Skeletal muscle satellite cell (primary cell): ENCODE data around the gene ASXL1.

Experiments used
- H3K27me3 ChIP-seq: 2 replicates; pipeline ENCODE4 v1.7.0; 2013; ENCODE audit warnings: low read length; ENCODE audit not compliant: control insufficient read depth, insufficient read depth
- H3K36me3 ChIP-seq: 2 replicates; pipeline ENCODE4 v1.7.0; 2013; ENCODE audit warnings: mild to moderate bottlenecking, control low read depth, low read length; ENCODE audit not compliant: insufficient read depth
- H3K4me1 ChIP-seq: 2 replicates; pipeline ENCODE4 v1.7.0; 2013; ENCODE audit warnings: low read length; ENCODE audit not compliant: control insufficient read depth, insufficient read depth
- H3K4me2 ChIP-seq: 2 replicates; pipeline ENCODE4 v1.7.0; 2013; ENCODE audit warnings: mild to moderate bottlenecking, low read length
- H3K4me3 ChIP-seq: 2 replicates; pipeline ENCODE4 v1.7.0; 2013; ENCODE audit warnings: low read length
- H3K9ac ChIP-seq: 2 replicates; pipeline ENCODE4 v1.7.0; 2013; ENCODE audit warnings: mild to moderate bottlenecking, low read depth, low read length, moderate library complexity
- H3K9me3 ChIP-seq: replicated peaks from 2 replicates; pipeline ENCODE4 v1.7.0; 2013; ENCODE audit warnings: mild to moderate bottlenecking, control low read depth, low read length

The ASXL1 gene

GRCh38 chr20:32452776-32453466 is 94.8 kb downstream of the ASXL1 start:
- Histone ChIP-seq H3K9ac (no peak overlapping the region), H3K4me3 (no peak overlapping the region), H3K4me2 (no peak overlapping the region), H3K4me1 (peaks cover 9% of the 10 kb centered on the region), H3K9me3 (no peaks in the 10 kb centered on the region), H3K27me3 (no peaks in the 10 kb centered on the region), H3K36me3 (peaks cover 13% of the 10 kb centered on the region)

DNA sequence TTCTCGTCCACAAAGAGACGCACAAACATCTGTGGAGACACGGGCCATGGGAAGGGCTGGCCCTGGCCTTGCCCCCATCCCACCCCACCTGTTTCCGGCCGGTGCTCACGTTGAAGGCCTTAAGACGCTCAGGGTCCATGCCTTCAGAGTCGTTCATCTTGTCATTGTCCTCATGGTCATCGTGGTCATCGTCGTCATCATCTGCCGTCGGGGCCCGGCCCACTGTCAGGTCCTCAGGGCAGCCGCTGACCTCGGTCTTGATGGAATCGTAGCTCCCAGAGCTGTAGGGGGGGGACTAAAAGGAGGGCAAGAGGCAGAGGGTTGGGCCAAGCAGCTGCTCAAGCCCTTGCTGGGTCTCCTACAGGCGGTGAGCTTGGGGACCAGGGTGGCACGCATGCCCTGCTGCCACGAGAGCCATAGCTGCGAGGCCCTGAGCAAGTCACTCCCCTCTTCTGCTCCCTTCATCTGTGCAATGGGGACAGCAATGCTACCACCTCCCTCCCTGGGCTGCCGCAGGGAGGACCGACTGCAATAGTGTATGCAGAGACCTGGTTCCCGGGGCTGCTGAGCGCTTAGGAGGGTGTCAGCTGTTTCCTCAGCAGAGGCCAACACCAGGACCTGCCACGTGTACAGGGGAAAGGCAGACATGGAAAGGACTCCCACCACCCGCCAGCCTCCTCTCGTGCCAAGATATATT is 95.5 kb downstream of the ASXL1 start:
- peaks cover 9% of the 10 kb centered on the region for H3K4me1 ChIP-seq
- H3K36me3 ChIP-seq = peaks cover 13% of the 10 kb centered on the region
- no peak overlapping the region for H3K9ac ChIP-seq
- no peak overlapping the region for H3K4me3 ChIP-seq
- H3K4me2 ChIP-seq = no peak overlapping the region
- H3K27me3 ChIP-seq = no peaks in the 10 kb centered on the region
- no peaks in the 10 kb centered on the region for H3K9me3 ChIP-seq

DNA sequence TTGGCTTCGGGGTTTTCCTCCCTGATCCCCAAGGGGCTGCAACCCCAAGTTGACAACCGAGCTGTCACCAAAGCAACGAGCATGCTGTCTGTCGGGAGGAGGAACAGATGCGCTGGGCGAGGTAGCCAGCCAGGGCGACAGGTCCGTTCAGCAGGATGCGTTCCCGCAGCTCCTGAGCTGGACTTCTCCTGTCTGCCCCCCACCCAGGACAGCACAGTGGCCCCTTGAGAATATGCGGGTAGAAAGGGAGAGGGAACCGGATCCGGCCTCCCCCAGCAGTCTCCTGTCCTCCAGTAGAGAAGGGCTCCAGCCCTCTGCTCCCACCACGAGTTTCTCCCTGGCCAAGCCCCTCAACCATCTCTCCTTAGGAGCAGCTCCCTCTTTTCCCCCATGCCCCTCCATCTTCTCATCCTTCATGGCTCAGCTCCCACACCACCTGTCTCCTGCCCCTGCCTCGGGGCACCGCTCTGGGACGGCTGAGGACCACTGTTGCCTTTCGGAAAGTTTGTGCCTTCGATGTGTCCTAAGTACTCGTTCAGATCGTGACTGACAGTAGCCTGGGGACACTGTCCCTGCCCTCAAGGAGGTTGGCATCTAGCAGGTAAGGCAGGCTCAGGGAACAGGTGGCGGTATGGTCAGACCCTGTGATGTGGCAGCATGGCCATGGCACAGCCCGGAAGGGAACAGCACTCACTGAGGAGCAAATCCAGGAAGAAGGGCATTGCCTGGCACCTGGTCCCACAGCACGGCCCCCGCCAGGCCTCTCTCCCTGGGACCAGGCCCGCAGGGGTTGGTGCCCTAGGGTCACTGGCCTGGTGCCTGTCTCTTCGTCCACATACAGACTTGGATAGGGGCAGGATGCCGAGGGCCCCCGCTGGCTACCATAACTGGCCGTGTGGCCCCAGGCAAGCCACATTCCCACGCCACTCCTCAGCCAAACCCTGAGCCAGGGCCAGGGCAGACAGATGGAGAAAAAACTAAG is 96.3 kb downstream of the ASXL1 start:
- Histone ChIP-seq H3K4me3 (no peak overlapping the region), H3K9ac (no peak overlapping the region), H3K4me2 (no peak overlapping the region), H3K27me3 (no peaks in the 10 kb centered on the region), H3K36me3 (peaks cover 11% of the 10 kb centered on the region), H3K9me3 (no peaks in the 10 kb centered on the region), H3K4me1 (peaks cover 9% of the 10 kb centered on the region)

- H3K4me2 ChIP-seq = no peak overlapping the region
- peaks cover 7% of the 10 kb centered on the region for H3K36me3 ChIP-seq
- H3K9ac ChIP-seq = no peak overlapping the region
- H3K4me3 ChIP-seq = no peak overlapping the region
- no peaks in the 10 kb centered on the region for H3K27me3 ChIP-seq
- H3K4me1 ChIP-seq = peaks cover 9% of the 10 kb centered on the region
- H3K9me3 ChIP-seq = no peaks in the 10 kb centered on the region
These were observed 97.2 kb downstream of the ASXL1 start for GRCh38 chr20:32455171-32455900.

GRCh38 chr20:32455901-32456701 is 98.0 kb downstream of the ASXL1 start:
- Histone ChIP-seq H3K9me3 (no peaks in the 10 kb centered on the region), H3K27me3 (no peaks in the 10 kb centered on the region), H3K4me2 (no peak overlapping the region), H3K36me3 (peaks cover 7% of the 10 kb centered on the region), H3K9ac (no peak overlapping the region), H3K4me3 (no peak overlapping the region), H3K4me1 (peaks cover 9% of the 10 kb centered on the region)

DNA sequence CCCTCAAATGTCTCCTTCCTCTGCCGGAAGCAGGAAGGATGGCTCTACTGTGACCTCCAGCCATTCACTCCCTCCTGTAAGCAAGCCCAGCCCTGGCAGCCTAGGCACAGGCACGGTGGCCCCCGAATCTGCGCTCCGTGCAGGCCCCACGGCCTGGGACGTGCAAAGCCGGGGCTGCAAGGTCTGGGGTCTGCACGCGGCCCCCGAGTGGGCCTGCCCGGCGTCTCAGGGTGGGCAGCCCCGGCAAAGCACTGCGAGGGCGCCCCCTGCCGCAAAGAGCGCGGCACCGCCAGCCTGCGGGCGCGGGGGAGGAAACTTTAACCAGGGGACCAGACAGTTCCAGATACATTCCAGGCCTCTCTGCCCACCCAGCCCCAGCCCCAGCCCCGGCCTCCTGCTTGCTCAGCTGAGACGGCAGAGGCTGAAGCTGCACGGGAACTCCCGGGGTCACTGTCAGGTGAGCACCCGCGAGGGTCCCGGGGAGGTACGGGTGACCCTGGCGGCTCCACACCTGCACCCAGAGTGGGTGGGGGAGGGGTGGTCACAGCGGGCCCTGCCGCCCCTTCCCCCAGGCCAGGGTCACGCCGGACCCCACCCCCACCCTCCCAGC is 98.8 kb downstream of the ASXL1 start:
- Histone ChIP-seq H3K9ac (peak overlapping the region; percentile 28), H3K4me1 (peaks cover 9% of the 10 kb centered on the region), H3K27me3 (no peaks in the 10 kb centered on the region), H3K4me3 (peak overlapping the region; percentile 75), H3K36me3 (peaks cover 3% of the 10 kb centered on the region), H3K9me3 (no peaks in the 10 kb centered on the region), H3K4me2 (peak overlapping the region; percentile 96)

DNA sequence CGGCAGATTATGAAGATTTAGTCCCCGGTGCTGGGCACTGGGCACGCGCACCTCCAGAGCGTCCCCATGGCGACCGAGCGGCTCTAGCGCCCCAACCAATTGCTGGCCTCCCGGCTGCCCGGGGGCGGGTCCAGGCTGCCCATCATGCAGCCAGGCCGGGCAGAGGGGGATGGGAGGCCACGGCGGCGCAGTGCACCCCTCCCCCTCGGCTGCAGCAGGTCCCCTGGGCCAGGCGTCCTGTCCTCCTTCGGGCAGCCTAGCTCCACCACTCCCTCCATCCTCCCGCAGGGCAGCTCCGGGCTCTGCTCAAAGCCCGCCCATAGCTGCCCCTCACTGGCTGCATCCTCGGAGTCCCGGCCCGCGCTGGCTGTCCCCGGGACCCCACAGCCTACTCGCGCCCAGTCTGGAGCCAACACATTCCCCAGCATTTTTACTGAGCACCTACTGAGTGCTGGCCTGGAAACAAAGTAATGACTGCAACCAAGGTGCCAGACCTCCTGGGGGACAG is 99.4 kb downstream of the ASXL1 start:
- no peak overlapping the region for H3K9ac ChIP-seq
- H3K36me3 ChIP-seq = no peaks in the 10 kb centered on the region
- H3K4me3 ChIP-seq = peak overlapping the region; percentile 75

GRCh38 chr20:32458061-32458836 is 100.1 kb downstream of the ASXL1 start:
- Histone ChIP-seq H3K4me1 (peaks cover 9% of the 10 kb centered on the region), H3K9me3 (no peaks in the 10 kb centered on the region), H3K36me3 (no peaks in the 10 kb centered on the region), H3K27me3 (no peaks in the 10 kb centered on the region), H3K4me2 (peak overlapping the region; percentile 96), H3K9ac (no peak overlapping the region), H3K4me3 (no peak overlapping the region)

More for the DNA sequence above, 99.4 kb downstream of the ASXL1 start:
- H3K4me1 ChIP-seq = peaks cover 9% of the 10 kb centered on the region
- H3K27me3 ChIP-seq = no peaks in the 10 kb centered on the region
- peak overlapping the region; percentile 96 for H3K4me2 ChIP-seq
- no peaks in the 10 kb centered on the region for H3K9me3 ChIP-seq

DNA sequence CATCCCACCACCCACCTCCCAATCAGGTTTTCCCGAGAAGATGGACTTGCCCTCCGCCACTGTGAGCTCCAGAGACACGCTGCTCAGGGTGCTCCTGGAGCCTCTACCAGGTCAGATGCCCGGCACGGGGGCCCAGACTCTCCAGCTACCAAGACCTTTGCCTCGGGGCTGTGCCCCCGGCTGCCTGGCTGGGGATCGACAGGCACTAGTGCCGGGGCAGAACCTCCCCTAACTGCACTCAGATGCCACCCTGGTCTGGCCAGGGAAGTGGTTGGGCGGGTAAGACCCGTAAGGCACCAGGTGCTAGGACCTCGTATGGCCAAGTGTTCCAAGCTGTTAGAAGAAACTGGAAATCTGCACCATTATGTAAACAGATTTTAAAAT is 100.7 kb downstream of the ASXL1 start:
- H3K9me3 ChIP-seq = no peaks in the 10 kb centered on the region
- no peak overlapping the region for H3K4me3 ChIP-seq
- H3K4me1 ChIP-seq = peaks cover 9% of the 10 kb centered on the region
- H3K4me2 ChIP-seq = no peak overlapping the region
- no peak overlapping the region for H3K9ac ChIP-seq
- no peaks in the 10 kb centered on the region for H3K27me3 ChIP-seq
- no peaks in the 10 kb centered on the region for H3K36me3 ChIP-seq
